GM12878 (cell line): ENCODE results near the gene RBM26.

Source experiments
- CREB1 ChIP-seq: IDR thresholded peaks from 2 replicates; pipeline ENCODE4 v1.6.1; 2012; ENCODE audit warnings: low read depth, mild to moderate bottlenecking, inconsistent platforms
- EZH2 ChIP-seq: IDR thresholded peaks from 2 replicates; pipeline ENCODE4 v1.6.1; 2012; ENCODE audit warnings: low read depth, mild to moderate bottlenecking, control low read depth, inconsistent platforms, low read length, borderline replicate concordance; ENCODE audit not compliant: control insufficient read depth
- KDM1A ChIP-seq: fragments of 200-600 bp; sonication (generic); IDR thresholded peaks from 2 replicates; pipeline ENCODE4 v1.6.1; 2016; ENCODE audit warnings: borderline replicate concordance
- NFIC ChIP-seq: IDR thresholded peaks from 2 replicates; pipeline ENCODE4 v1.6.1; 2012; ENCODE audit warnings: low read depth, mild to moderate bottlenecking, inconsistent platforms, low read length, moderate library complexity
- RFX5 ChIP-seq: IDR thresholded peaks from 2 replicates; pipeline ENCODE4 v1.6.1; 2011; ENCODE audit warnings: low read depth, low read length, improper control_type of control experiment
- TCF7 ChIP-seq: IDR thresholded peaks from 2 replicates; pipeline ENCODE4 v1.6.1; 2014; ENCODE audit warnings: antibody characterized with exemption, borderline replicate concordance
- YY1 ChIP-seq: IDR thresholded peaks from 2 replicates; pipeline ENCODE4 v1.6.1; 2011; ENCODE audit warnings: low read depth, mild to moderate bottlenecking, low read length
- TF ChIP-seq, protein P1 (sequence below): IDR thresholded peaks from 2 replicates; pipeline ENCODE4 v1.6.1; 2011; ENCODE audit warnings: low read depth, mild to moderate bottlenecking, low read length, moderate library complexity, borderline replicate concordance; ENCODE audit errors: extremely low read depth
- TF ChIP-seq, protein P2 (sequence below): IDR thresholded peaks from 2 replicates; pipeline ENCODE4 v1.6.1; 2012; ENCODE audit warnings: low read depth, low read length, improper control_type of control experiment

DNA sequence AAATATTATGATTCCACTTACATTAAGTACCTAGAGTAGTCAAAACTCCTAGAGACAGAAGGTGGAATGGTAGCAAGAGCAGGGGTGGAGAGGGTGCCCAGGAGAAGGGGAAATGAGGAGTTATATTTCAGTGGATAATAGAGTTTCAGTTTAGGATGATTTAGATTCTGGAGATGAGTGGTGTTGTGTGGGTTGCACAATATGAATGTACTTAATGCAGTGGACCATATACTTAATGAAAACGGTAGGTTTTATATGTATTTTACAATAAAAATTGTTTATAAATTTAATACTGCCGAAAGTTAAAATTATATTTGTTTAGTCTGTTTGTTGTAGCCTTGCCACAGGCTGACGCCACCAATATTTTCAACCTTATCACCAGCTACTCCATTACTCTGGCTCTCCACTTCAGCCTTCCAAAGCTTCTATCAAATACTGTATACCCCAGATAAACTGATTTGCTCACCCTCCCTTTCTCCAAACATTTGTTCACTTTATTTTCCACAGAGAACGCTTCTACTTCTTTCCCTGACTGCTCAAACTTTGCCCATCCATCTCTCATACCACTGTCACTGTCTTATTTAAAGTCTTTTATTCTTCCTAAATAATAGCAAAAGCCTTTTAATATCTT is 1.4 kb upstream of the RBM26 start:
- TF ChIP-seq NFIC, result no peak
- TF ChIP-seq EZH2, result no peak
- TF ChIP-seq CREB1, result no peak
- TF ChIP-seq, protein P1, sequence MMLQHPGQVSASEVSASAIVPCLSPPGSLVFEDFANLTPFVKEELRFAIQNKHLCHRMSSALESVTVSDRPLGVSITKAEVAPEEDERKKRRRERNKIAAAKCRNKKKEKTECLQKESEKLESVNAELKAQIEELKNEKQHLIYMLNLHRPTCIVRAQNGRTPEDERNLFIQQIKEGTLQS, result no peak
- no peak for TF ChIP-seq KDM1A
- no peak for TF ChIP-seq RFX5
- TF ChIP-seq, protein P2, sequence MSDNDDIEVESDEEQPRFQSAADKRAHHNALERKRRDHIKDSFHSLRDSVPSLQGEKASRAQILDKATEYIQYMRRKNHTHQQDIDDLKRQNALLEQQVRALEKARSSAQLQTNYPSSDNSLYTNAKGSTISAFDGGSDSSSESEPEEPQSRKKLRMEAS, result no peak
- TF ChIP-seq TCF7, result no peak
- TF ChIP-seq YY1, result no peak
